CD14-positive monocyte (primary cell): ENCODE data around the gene GNB3. TPM values are rescaled to one million over a fixed set of nuclear protein-coding genes. Genes with fewer than 3 reads are reported as not detected.

Source experiments
- DNase-seq, 3 donors: peaks; one replicate each; pipeline ENCODE4 v3.0.0-alpha.2; 2011 to 2022
- H2AFZ ChIP-seq: 2 replicates; pipeline ENCODE4 v1.6.0; 2012; ENCODE audit warnings: mild to moderate bottlenecking, low read depth, low read length, inconsistent platforms; ENCODE audit not compliant: insufficient read depth, poor library complexity, severe bottlenecking
- H3K27ac ChIP-seq, 2 donors: 1 replicate in 1 of 2; 2 replicates in 1 of 2; pipeline ENCODE4 v1.5.1; 2012 to 2013; ENCODE audit warnings: low read length in 2 of 2, control low read depth in 1 of 2, inconsistent platforms in 1 of 2, low read depth in 1 of 2, mild to moderate bottlenecking in 1 of 2
- H3K27me3 ChIP-seq, 2 donors: one replicate each; pipeline versions ENCODE4 v1.6.0 to v1.6.1; 2011 to 2013; ENCODE audit warnings: low read length in 2 of 2; ENCODE audit not compliant: control insufficient read depth in 2 of 2, insufficient read depth in 2 of 2
- H3K36me3 ChIP-seq, 2 donors: replicated peaks in 1 of 2; 1 replicate in 1 of 2; 2 replicates in 1 of 2; pipeline versions ENCODE4 v1.5.1 to v1.6.1; 2012 to 2013; ENCODE audit warnings: low read length in 2 of 2, control low read depth in 1 of 2, inconsistent platforms in 1 of 2, mild to moderate bottlenecking in 1 of 2; ENCODE audit not compliant: insufficient read depth in 2 of 2, control insufficient read depth in 1 of 2
- H3K4me1 ChIP-seq, 2 donors: 1 replicate in 1 of 2; 2 replicates in 1 of 2; pipeline versions ENCODE4 v1.5.1 to v1.6.1; 2012 to 2013; ENCODE audit warnings: low read length in 2 of 2, control low read depth in 1 of 2, inconsistent platforms in 1 of 2, mild to moderate bottlenecking in 1 of 2, moderate library complexity in 1 of 2; ENCODE audit not compliant: insufficient read depth in 2 of 2, control insufficient read depth in 1 of 2
- H3K4me2 ChIP-seq: replicated peaks from 2 replicates; pipeline ENCODE3; 2012; ENCODE audit warnings: low read length, moderate library complexity, mild to moderate bottlenecking; ENCODE audit not compliant: poor library complexity, severe bottlenecking; ENCODE audit errors: extremely low read depth
- H3K4me3 ChIP-seq, 3 experiments: fragments of 200-600 bp in 1 of 3; sonication (generic) in 1 of 3; replicated peaks in 1 of 3; 1 replicate in 2 of 3; 2 replicates in 1 of 3; pipeline ENCODE4 v1.5.1; 2011 to 2013; ENCODE audit warnings: low read length in 3 of 3, mild to moderate bottlenecking in 3 of 3, control low read depth in 2 of 3, low read depth in 2 of 3, inconsistent platforms in 1 of 3, moderate library complexity in 1 of 3
- H3K79me2 ChIP-seq: 2 replicates; pipeline ENCODE4 v1.6.0; 2012; ENCODE audit warnings: mild to moderate bottlenecking, control low read depth, inconsistent platforms, low read length, moderate library complexity; ENCODE audit not compliant: insufficient read depth
- H3K9ac ChIP-seq: 2 replicates; pipeline ENCODE4 v1.6.0; 2017; ENCODE audit warnings: low read length, mild to moderate bottlenecking; ENCODE audit not compliant: insufficient read depth, poor library complexity, severe bottlenecking
- H3K9me3 ChIP-seq, 2 donors: replicated peaks in 1 of 2; 1 replicate in 1 of 2; 2 replicates in 1 of 2; pipeline versions ENCODE4 v1.5.1 to v1.6.1; 2012 to 2013; ENCODE audit warnings: low read length in 2 of 2, control low read depth in 1 of 2; ENCODE audit not compliant: control insufficient read depth in 1 of 2, insufficient read depth in 1 of 2
- H4K20me1 ChIP-seq: 2 replicates; pipeline ENCODE4 v1.6.0; 2012; ENCODE audit warnings: mild to moderate bottlenecking, low read length, control low read depth, moderate library complexity; ENCODE audit not compliant: insufficient read depth
- H3K27ac Mint-ChIP-seq, 7 donors: one replicate each; pipeline ENCODE4 v1.8.0; 2020; ENCODE audit warnings: mild to moderate bottlenecking in 7 of 7, mixed read lengths in 7 of 7, moderate library complexity in 6 of 7, inconsistent platforms in 2 of 7
- H3K27me3 Mint-ChIP-seq, 3 donors: one replicate each; pipeline ENCODE4 v1.8.0; 2021 to 2022; ENCODE audit warnings: low read depth in 3 of 3, mild to moderate bottlenecking in 3 of 3, mixed read lengths in 3 of 3, moderate library complexity in 3 of 3, inconsistent platforms in 1 of 3
- H3K36me3 Mint-ChIP-seq, 2 donors: one replicate each; pipeline ENCODE4 v1.8.0; 2020; ENCODE audit warnings: mixed read lengths in 2 of 2, inconsistent platforms in 1 of 2, mild to moderate bottlenecking in 1 of 2
- H3K4me1 Mint-ChIP-seq: one replicate; pipeline ENCODE4 v1.8.0; 2020; ENCODE audit warnings: mild to moderate bottlenecking, mixed read lengths
- H3K4me3 Mint-ChIP-seq, 2 donors: one replicate each; pipeline ENCODE4 v1.8.0; 2020; ENCODE audit warnings: mild to moderate bottlenecking in 2 of 2, mixed read lengths in 2 of 2, moderate library complexity in 1 of 2
- H3K9me3 Mint-ChIP-seq, 7 donors: one replicate each; pipeline ENCODE4 v1.8.0; 2020 to 2022; ENCODE audit warnings: mixed read lengths in 7 of 7, mild to moderate bottlenecking in 6 of 7, moderate library complexity in 6 of 7, inconsistent platforms in 2 of 7
- CTCF ChIP-seq: fragments of 200-600 bp; IDR thresholded peaks from one replicate; pipeline ENCODE4 v1.8.0; 2022; ENCODE audit warnings: antibody characterized with exemption, mild to moderate bottlenecking
- WGBS: methylation state at CpG from one replicate; pipeline ENCODE4 v1.1.5; 2013; ENCODE audit warnings: missing lambda C conversion rate; ENCODE audit not compliant: insufficient coverage; 5-methylcytosine and 5-hydroxymethylcytosine counted together
- intact Hi-C, 2 donors: fragments of 100-400 bp; cut with micrococcal nuclease; formaldehyde crosslinking; loops; one replicate each; pipeline versions ENCODE4 v1.15.0 to v1.15.1; 2023
- polyA plus RNA-seq, 3 donors: library from polyadenylated mRNA; depleted of rRNA in 1 of 3; unstranded in 2 of 3; stranded (reverse) in 1 of 3; fragments of 300-500 nt in 2 of 3; fragments of >200 nt in 1 of 3; fragmentation: Illumina TruSeq in 2 of 3; gene quantifications; 1 replicate in 2 of 3; 2 replicates in 1 of 3; pipeline ENCODE4 v1.2.3, GENCODE V29; 2012 to 2021

Gene GNB3
- polyA plus RNA-seq, 3 donors = 0.31 TPM; not detected in 2

DNA sequence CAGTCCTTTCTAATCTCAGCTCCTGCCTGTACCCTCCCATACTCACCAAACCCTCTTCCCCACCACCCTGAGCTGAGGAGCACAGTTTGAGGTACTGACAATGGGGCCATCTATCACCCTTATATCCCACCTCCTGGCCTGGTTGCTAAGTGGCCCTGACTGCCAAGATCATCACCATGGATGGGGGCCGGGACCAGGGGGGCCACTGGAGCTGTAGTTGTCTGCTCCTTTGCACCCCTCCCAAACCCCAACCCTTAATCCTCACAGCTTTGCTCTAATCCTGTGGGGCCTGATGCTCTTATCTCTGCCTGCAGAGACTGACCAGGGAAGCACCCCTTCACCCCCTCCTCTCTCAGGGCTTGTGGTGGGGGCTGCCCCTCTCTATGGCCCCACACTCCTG lies 395 bp upstream of the GNB3 start:
- peaks cover 4 to 6% of the 10 kb centered on the region in 2 donors for H3K36me3 Mint-ChIP-seq
- no peaks in the 10 kb centered on the region for H3K79me2 ChIP-seq
- no peaks in the 10 kb centered on the region for H3K36me3 ChIP-seq
- intact Hi-C loops = no loop called here
- 100% methylated on average over 1 of the region's 1 CpG for WGBS
- no peak for DNase-seq
- H4K20me1 ChIP-seq = no peaks in the 10 kb centered on the region
- no peak overlapping the region for H3K4me3 ChIP-seq
- H3K4me2 ChIP-seq = no peak overlapping the region
- H3K27me3 ChIP-seq = no peaks in the 10 kb centered on the region
- peaks cover 0 to 4% (median 3%) of the 10 kb centered on the region in 3 donors for H3K27me3 Mint-ChIP-seq
- no peak overlapping the region for H3K9ac ChIP-seq
- no peaks in the 10 kb centered on the region for H3K4me1 Mint-ChIP-seq
- TF ChIP-seq CTCF = no peak
- peaks cover 3 to 4% of the 10 kb centered on the region in 2 donors for H3K4me1 ChIP-seq
- H3K27ac Mint-ChIP-seq = no peak overlapping the region
- no peaks in the 10 kb centered on the region for H3K9me3 ChIP-seq
- no peaks in the 10 kb centered on the region for H3K9me3 Mint-ChIP-seq
- H3K27ac ChIP-seq = no peak overlapping the region
- H2AFZ ChIP-seq = no peak overlapping the region
- H3K4me3 Mint-ChIP-seq = no peak overlapping the region

DNA sequence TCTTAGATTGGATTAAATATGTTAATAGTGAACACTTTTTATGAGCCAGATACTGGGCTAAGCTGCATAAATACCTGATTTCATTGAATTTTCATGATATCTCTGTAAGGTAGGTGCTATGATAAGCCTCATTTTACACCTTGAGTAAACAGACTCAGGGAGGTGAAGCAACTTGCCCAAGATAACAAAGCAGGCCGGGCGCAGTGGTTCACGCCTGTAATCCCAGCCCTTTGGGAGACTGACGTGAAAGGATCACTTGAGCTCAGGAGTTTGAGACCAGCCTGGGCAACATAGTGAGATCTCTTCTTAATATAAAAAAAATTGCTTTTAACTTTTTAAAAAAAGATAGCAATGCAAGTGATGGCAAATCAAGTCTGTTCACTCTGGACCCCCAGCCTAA lies 1.4 kb downstream of the GNB3 start:
- WGBS = 90% methylated on average over 2 of the region's 4 CpGs

More for the DNA sequence above, 1.4 kb downstream of the GNB3 start:
- no peaks in the 10 kb centered on the region for H4K20me1 ChIP-seq
- H3K79me2 ChIP-seq = no peaks in the 10 kb centered on the region
- H3K27me3 Mint-ChIP-seq = peaks cover 1 to 4% (median 3%) of the 10 kb centered on the region in 3 donors
- intact Hi-C loops = no loop called here
- H3K9me3 ChIP-seq = no peaks in the 10 kb centered on the region
- H3K4me3 ChIP-seq = no peak overlapping the region
- no peak overlapping the region for H3K27ac ChIP-seq
- TF ChIP-seq CTCF = no peak
- no peaks in the 10 kb centered on the region for H3K9me3 Mint-ChIP-seq
- H3K4me2 ChIP-seq = no peak overlapping the region
- H3K27ac Mint-ChIP-seq = no peak overlapping the region
- H3K36me3 ChIP-seq = peaks cover 0 to 5% of the 10 kb centered on the region in 2 donors
- H2AFZ ChIP-seq = no peak overlapping the region
- no peaks in the 10 kb centered on the region for H3K27me3 ChIP-seq
- no peak overlapping the region for H3K4me3 Mint-ChIP-seq
- no peaks in the 10 kb centered on the region for H3K4me1 ChIP-seq
- no peak overlapping the region for H3K9ac ChIP-seq
- DNase-seq = no peak
- peaks cover 9 to 20% of the 10 kb centered on the region in 2 donors for H3K36me3 Mint-ChIP-seq
- H3K4me1 Mint-ChIP-seq = peaks cover 11% of the 10 kb centered on the region
